Vagina (tissue), 2 donors: ENCODE data around the gene POC1A.

Experiments used
- POLR2A ChIP-seq, 2 donors: fragments of 450-650 bp; IDR thresholded peaks; one replicate each; pipeline ENCODE4 v1.6.1; 2017; ENCODE audit warnings: antibody characterized with exemption in 2 of 2, mild to moderate bottlenecking in 2 of 2, moderate library complexity in 2 of 2
- TF ChIP-seq, protein P1 (sequence below), 3 experiments: fragments of 450-650 bp in 2 of 3; fragments of 200-600 bp in 1 of 3; sonication (generic) in 1 of 3; IDR thresholded peaks; one replicate each; pipeline ENCODE4 v1.5.1; 2017 to 2019; ENCODE audit warnings: antibody characterized with exemption in 3 of 3, mild to moderate bottlenecking in 2 of 3, moderate library complexity in 2 of 3

DNA sequence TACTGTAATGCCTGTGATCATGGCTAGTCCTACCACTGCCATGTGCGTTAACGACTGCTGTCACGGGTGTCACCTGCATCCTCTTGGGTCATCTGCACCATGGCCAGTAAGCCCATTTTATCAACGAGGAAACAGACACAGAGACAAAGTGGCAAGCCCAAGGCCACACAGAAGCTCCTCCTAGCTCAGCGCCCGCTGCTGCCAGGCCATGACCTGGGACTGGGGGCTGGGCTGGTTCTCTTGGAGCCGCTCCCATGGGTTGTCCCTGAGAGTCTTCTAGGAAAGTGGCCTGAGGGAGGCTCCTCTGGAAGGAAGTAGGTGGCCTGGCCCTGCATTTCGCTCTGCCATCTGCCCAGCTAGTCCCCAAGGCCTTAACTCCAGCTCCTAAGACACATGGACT lies 102.8 kb downstream of the POC1A start:
- TF ChIP-seq POLR2A (IDR thresholded peaks at IDR 0.05): no peak
- TF ChIP-seq, protein P1, sequence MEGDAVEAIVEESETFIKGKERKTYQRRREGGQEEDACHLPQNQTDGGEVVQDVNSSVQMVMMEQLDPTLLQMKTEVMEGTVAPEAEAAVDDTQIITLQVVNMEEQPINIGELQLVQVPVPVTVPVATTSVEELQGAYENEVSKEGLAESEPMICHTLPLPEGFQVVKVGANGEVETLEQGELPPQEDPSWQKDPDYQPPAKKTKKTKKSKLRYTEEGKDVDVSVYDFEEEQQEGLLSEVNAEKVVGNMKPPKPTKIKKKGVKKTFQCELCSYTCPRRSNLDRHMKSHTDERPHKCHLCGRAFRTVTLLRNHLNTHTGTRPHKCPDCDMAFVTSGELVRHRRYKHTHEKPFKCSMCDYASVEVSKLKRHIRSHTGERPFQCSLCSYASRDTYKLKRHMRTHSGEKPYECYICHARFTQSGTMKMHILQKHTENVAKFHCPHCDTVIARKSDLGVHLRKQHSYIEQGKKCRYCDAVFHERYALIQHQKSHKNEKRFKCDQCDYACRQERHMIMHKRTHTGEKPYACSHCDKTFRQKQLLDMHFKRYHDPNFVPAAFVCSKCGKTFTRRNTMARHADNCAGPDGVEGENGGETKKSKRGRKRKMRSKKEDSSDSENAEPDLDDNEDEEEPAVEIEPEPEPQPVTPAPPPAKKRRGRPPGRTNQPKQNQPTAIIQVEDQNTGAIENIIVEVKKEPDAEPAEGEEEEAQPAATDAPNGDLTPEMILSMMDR (IDR thresholded peaks at IDR 0.05): no peak
